GM12872 (cell line): ENCODE data around the gene RTTN.

Source experiments
- CTCF ChIP-seq: IDR thresholded peaks from 3 replicates; pipeline ENCODE4 v1.5.1; 2011; ENCODE audit warnings: low read depth, mild to moderate bottlenecking, low read length, moderate library complexity; ENCODE audit not compliant: insufficient read depth

RTTN gene

GRCh38 chr18:70181725-70182124 lies 23.8 kb downstream of the RTTN start:
- TF ChIP-seq CTCF: no peak

- TF ChIP-seq CTCF: no peak
Observed at GRCh38 chr18:70181015-70181414, 24.5 kb downstream of the RTTN start.

GRCh38 chr18:70176537-70176936 lies 28.9 kb downstream of the RTTN start:
- no peak for TF ChIP-seq CTCF

- TF ChIP-seq CTCF: no peak
Observed at GRCh38 chr18:70175216-70175615, 30.3 kb downstream of the RTTN start.

- no peak for TF ChIP-seq CTCF
Observed at GRCh38 chr18:70172225-70172624, 33.3 kb downstream of the RTTN start.

- no peak for TF ChIP-seq CTCF
Observed at GRCh38 chr18:70169747-70170146, 35.7 kb downstream of the RTTN start.

GRCh38 chr18:70166668-70167067 lies 38.8 kb downstream of the RTTN start:
- no peak for TF ChIP-seq CTCF

GRCh38 chr18:70165936-70166335 lies 39.6 kb downstream of the RTTN start:
- no peak for TF ChIP-seq CTCF
